ENCODE results near the gene MCCC1. TPM values are rescaled to one million over a fixed set of nuclear protein-coding genes. Genes with fewer than 3 reads are reported as not detected.

MCCC1 gene
- total and polyA plus RNA-seq, 7 experiments from 2014 or later = 17.7 to 37.5 (median 31.8) TPM

Other genes starting within 250 kb of the MCCC1 start
- 10 to 100 TPM; 23.7 to 53.0 (median 34.0) TPM for gene DCUN1D1, start 119.0 kb downstream of the MCCC1 start, total RNA-seq
- 10 to 100 TPM; 22.2 to 23.9 TPM for gene DCUN1D1, start 119.0 kb downstream of the MCCC1 start, polyA plus RNA-seq
- gene LAMP3, start 63.2 kb upstream of the MCCC1 start, total RNA-seq = 1 to 10 TPM; 1.1 to 8.6 (median 1.5) TPM
- 1 to 10 TPM; 2.6 to 4.0 TPM for gene LAMP3, start 63.2 kb upstream of the MCCC1 start, polyA plus RNA-seq
- gene B3GNT5, start 153.8 kb upstream of the MCCC1 start, total RNA-seq = 10 to 100 TPM in 1 of 5 experiments, 1 to 10 TPM in 2, under 1 TPM in 2; 0.22 to 13.1 (median 1.5) TPM
- gene B3GNT5, start 153.8 kb upstream of the MCCC1 start, polyA plus RNA-seq = not detected